GM19193 (cell line): ENCODE data around the gene SLC25A46.
A peak's percentile ranks its signal among the peaks of the same experiment; 100 is the strongest.

Experiments used
- POLR2A ChIP-seq: IDR thresholded peaks from 4 replicates; pipeline ENCODE4 v1.6.1; 2011; ENCODE audit not compliant: insufficient read depth, insufficient read length; ENCODE audit errors: extremely low read depth

The SLC25A46 gene

GRCh38 chr5:110738812-110739651 is at the start of gene SLC25A46:
Gene SLC25A46 (plus strand): TSS chr5:110739007. CDS start chr5:110739120, 113 bp downstream.
- TF ChIP-seq POLR2A: peak; percentile 96

- TF ChIP-seq POLR2A: no peak
Observed at GRCh38 chr5:110702300-110702699, 36.5 kb upstream of the SLC25A46 start.

GRCh38 chr5:110702704-110703103 is 36.1 kb upstream of the SLC25A46 start:
- no peak for TF ChIP-seq POLR2A

- no peak for TF ChIP-seq POLR2A
Observed at GRCh38 chr5:110703481-110703880, 35.3 kb upstream of the SLC25A46 start.

- no peak for TF ChIP-seq POLR2A
Observed at GRCh38 chr5:110705349-110705748, 33.5 kb upstream of the SLC25A46 start.

GRCh38 chr5:110707260-110707844 is 31.5 kb upstream of the SLC25A46 start:
- no peak for TF ChIP-seq POLR2A

- TF ChIP-seq POLR2A: no peak
Observed at GRCh38 chr5:110716247-110717245, 22.3 kb upstream of the SLC25A46 start.

- no peak for TF ChIP-seq POLR2A
Observed at GRCh38 chr5:110718311-110718710, 20.5 kb upstream of the SLC25A46 start.

GRCh38 chr5:110726249-110727024 is 12.4 kb upstream of the SLC25A46 start, which contains the start of gene TMEM232:
Gene TMEM232 (minus strand): TSS chr5:110726671. CDS start chr5:110667352, 59,319 bp downstream.
- TF ChIP-seq POLR2A: no peak

GRCh38 chr5:110727025-110727314 is 11.8 kb upstream of the SLC25A46 start:
- no peak for TF ChIP-seq POLR2A

- TF ChIP-seq POLR2A: no peak
Observed at GRCh38 chr5:110734101-110734500, 4.7 kb upstream of the SLC25A46 start.

- TF ChIP-seq POLR2A: no peak
Observed at GRCh38 chr5:110735556-110735955, 3.3 kb upstream of the SLC25A46 start.

GRCh38 chr5:110736753-110737152 is 2.1 kb upstream of the SLC25A46 start:
- TF ChIP-seq POLR2A: no peak

GRCh38 chr5:110738503-110738811 is 350 bp upstream of the SLC25A46 start:
- no peak for TF ChIP-seq POLR2A

- TF ChIP-seq POLR2A: no peak
Observed at GRCh38 chr5:110751902-110752762, 13.3 kb downstream of the SLC25A46 start.
